Dedifferentiated amniotic fluid mesenchymal stem cell (primary cell): ENCODE measurements around the gene MMAB.

Experiments used
- DNase-seq: peaks from one replicate; pipeline ENCODE4 v3.0.0-alpha.2; 2016; ENCODE audit errors: extremely low spot score

MMAB gene

DNA sequence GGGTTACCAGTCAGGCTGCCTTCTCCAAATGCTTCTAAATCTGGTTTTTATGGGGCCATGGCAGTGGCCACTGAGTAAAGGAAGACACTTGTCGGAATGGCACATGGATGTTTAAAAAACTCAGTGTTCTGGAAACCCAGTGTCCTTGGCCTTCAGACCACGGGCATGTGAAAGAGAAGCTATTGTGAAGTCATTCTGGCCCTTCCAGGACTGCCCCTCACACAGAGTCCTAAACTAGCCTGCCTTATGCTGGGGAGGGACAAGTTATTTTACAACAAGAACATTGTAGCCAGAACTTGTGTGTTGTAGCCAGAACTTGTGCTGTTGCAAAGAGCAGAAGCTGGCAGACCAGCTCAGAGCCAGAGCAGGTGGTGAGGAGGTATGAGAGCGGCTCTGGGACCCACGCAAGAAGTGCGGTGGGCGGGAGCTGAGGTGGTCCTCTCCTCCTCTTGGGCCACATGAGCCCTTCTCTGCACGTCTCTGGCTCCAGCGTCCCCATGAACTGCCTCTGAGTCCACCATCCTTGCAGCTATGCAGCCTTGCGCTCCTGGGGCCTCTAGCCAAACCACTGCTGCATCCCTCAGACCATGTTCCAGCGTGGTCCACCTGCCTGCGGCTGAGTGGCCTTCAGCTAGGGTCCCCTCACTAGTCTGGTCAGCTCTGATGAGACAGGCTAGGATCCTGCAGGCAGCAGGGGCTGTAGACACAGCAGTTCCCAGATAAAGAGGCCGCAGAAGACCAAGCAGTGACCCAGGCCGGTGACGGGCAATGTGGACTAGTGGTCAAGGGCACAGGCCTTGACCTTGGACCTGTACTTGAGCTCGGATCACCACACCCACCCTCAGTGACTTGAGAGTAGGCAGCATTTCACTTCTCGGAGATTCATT lies 32.5 kb downstream of the MMAB start:
- DNase-seq, result no peak

DNA sequence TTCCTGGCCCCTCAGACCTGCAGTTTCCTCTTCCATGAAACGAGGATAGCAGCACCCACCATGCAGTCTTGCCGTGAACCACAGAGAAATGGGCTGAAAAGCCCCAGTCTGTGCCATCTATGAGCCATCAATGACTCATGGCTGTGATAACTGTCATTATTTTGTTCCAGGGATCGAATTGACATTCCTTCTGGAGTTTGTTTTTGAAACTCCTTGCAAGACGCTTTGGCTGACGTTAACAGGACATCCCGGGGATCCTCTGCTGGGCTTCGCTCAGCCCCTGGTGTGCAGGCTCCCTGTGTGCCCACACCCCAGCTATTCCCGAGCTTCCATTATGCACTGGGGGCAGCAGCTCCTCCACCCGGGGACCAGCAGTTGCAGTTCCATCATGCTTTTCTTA lies 33.8 kb downstream of the MMAB start:
- DNase-seq, result no peak

DNA sequence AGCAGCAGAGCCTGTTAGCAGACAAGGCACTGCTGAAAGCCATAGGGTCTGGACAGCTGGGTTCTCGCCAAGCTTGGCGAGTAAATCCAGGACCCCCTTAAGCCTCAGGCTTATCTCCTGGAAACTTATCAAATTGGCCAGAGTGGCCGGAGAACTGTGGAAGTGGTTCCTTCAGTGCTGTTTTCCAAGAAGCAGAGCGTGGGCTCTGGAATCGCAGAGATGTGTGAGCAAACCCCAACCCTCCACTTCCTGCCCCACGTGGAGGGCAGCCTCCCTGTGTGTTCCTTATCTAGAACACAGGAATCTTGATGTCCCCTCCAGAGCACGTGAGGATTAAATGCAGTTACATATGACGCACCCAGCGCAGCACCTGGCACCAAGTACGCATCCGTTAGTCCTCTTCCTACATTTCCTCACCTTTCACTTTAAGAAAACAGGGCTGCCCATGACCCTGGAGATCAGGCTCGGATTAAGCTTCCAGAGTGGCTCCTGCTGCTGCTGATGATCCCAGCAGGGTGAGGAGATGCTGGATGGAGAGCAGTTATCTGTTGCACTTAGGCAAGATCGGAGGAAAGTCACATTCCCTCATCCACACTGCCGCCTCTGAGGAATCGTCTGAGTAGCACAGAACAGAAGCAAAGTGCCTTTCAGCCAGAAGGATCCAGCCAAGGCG lies 35.0 kb downstream of the MMAB start:
- DNase-seq, result no peak

GRCh38 chr12:109537136-109537535 lies 36.2 kb downstream of the MMAB start:
- no peak for DNase-seq

DNA sequence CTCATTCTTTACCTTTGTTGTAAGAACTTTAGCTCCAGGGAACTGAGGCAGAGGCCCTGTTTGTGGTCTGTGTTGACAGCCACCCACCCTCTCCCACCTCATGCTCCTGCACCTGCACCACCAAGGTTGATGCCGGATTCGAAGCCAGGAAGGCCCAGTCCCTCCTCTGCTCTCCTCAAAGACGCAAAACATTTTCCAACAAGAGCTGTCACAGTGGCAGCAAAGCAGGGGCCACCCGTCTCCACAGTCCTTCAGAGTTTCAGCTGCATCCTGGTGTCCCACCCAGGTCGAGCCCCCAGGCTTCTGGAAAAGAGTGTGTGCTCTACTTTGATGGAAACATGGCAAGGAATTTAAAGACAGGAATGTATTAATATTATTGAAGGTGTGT lies 37.4 kb downstream of the MMAB start:
- DNase-seq, result no peak

- no peak for DNase-seq
Measured at GRCh38 chr12:109535231-109535862, 38.0 kb downstream of the MMAB start.

DNA sequence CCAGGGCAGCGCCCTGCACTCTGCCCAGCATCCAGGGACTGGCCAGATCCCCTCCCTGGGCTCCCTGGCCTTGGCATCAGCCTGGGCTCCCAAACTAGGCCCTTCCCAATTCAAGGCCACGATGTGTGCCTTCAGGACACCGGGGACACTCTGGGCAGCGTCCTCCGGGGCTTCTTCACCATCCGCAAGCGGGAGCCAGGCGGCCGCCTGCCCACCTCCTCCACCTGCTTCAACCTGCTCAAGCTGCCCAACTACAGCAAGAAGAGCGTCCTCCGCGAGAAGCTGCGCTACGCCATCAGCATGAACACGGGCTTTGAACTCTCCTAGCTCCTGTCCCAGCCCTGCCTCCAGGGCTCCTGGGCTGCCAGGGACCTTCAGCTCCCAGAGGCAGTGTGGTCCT lies 38.8 kb downstream of the MMAB start:
- no peak for DNase-seq

- no peak for DNase-seq
Measured at GRCh38 chr12:109533487-109533740, 39.9 kb downstream of the MMAB start.

- DNase-seq, result no peak
Measured at GRCh38 chr12:109532721-109533486, 40.4 kb downstream of the MMAB start.

GRCh38 chr12:109531411-109531810 lies 41.9 kb downstream of the MMAB start:
- DNase-seq, result no peak

DNA sequence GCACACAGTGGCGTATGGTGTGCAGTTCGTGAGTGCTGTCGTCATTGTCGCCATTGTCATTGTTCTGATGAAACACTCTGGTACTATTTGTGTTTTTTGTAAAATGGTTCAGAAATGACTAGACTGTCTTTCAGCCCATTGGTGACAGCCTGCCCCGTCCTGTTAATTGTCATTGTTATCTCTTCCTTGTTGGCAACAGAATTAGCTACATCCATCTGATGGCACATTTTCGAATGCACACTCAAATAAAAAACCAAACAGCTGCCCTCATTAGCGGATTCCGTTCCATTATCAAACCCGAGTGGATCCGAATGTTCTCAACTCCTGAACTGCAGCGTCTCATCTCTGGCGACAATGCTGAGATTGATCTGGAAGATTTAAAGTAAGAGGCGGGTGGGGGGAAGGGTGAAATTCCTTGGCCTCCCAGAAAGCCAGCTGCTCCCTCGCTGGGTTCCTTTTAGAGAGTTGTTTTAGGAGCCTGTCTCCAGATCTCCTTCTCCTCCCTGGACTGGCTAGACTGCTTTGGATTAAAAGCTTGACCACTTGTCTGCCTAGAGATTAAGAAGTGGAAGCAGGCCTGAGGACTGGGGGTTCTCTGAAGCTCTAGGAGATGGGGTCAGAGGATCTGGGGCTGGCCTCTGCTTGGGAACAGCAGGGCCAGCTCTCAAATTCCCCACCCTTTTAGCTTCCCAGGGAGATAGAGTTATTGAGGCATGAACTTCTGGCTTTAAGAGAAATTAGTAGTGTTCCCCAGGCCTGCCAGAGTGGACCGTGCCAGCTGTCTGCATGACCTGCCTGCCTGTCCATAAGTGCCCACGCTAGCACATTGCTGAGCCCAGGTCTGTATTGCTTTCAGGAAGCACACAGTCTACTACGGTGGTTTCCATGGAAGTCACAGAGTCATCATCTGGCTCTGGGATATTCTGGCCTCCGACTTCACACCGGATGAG lies 43.3 kb downstream of the MMAB start:
- DNase-seq, result no peak

DNA sequence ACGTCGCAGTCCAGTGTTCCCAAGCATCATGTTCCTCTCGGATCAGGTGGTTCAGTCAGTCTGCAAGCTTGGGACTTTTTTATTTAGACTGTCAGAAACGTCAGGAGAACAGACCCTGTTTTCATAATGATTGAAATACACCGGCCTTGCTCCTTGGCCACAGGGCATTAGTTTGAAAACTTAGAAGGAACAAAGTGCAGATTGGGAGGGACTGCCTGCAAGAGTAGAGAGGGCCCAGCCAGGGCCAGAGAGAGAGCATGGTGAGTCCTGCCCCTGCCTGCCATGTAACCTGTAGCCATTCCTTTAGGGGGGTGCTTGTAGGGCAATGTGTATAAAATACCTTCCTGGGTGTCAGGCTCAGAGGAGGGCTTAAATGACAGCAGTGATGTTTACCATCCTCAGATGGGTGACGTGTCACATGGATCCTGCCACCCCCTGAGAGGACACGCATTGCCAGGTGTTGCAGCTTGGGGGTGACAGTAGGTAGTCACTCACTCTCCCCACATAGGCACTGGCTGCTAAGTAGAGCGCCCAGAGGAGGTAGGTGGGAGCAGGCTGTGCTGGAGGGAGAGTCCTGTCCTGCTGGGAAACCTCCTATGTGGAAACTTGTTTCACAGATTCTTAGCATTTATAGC lies 45.7 kb downstream of the MMAB start:
- DNase-seq, result no peak

DNA sequence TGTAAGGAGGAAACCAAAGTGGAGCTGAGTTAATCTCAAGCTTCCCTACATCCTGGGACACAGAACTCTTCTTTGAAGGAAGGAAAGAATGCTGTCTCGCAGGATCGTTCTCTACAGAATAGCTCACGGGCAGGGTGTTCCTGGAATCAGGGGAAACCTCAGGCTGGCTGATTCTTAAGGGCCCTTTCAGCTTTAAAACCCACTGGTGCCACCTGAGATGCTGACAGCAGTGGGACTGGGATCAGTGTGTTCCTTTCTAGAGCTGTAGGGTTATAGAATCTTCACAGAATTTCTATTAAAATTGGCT lies 48.1 kb downstream of the MMAB start:
- DNase-seq, result no peak

- no peak for DNase-seq
Measured at GRCh38 chr12:109524466-109525278, 48.6 kb downstream of the MMAB start.

- DNase-seq, result no peak
Measured at GRCh38 chr12:109523504-109523903, 49.8 kb downstream of the MMAB start.

- DNase-seq, result no peak
Measured at GRCh38 chr12:109523071-109523470, 50.2 kb downstream of the MMAB start.

- no peak for DNase-seq
Measured at GRCh38 chr12:109521831-109522230, 51.5 kb downstream of the MMAB start.

DNA sequence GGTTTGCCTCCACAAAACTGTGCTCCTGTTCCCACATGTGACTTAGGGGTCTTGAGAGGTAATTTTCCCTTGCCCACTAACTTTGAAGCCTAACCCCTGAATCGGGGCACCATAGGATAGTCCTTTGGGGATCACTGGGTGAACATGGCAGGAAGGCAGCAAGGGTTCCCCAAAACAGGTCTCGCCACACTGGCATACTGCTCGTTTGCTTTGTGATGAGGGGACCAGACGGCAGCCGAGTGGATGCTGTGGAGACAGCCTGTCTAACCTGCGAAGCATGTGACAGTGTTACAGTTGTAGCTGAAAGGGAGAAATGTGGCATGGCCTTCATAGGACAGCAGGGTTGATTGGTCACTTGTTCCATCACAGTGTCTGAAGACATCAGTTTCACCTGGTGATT lies 53.5 kb downstream of the MMAB start:
- DNase-seq, result no peak

DNA sequence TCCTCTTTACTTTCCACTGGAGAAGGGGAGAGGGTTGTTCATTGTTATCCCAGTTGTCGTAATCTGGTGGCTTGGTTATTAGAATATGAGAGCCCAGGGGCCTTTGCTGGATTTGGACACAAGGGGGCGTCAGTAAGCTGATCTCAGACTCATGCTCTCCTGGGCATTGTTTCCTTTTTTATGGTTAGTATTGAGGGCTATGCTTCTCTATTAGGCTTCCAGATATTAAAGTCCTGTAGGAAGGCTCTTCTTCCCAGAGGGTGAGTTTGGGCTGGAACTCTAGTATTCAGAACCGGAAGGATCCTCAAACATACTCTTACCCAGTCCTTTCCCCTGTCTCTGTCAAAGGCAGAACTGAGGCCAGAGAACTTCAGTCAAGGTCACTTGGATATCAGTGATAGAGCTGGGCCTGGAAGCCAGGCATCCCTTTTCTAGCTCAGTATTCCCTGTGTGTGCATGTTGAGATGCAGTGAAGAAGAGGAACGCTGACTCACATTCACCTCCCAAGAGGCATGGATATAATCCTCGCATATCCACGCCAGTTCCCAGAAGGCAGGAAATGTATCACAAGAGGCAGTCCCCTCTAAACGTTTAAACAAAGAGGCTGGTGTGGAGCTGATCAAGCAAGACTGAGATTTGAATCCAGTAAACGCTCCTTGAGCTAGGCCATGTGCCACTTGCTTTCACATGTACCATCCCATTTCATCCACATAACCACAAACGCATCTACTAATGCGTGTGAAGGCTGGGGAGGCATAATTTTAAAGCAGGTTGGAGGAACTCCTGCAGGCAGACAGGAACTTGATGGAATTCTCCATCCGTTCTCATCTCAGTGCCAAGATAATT lies 54.3 kb downstream of the MMAB start:
- peak; percentile 61 for DNase-seq
